Caco-2 (cell line): ENCODE data around the gene CDKAL1. TPM values are rescaled to one million over a fixed set of nuclear protein-coding genes. Genes with fewer than 3 reads are reported as not detected.

Source experiments
- BruUV-seq: library from RNA; stranded (reverse); fragments of 400-500 nt; replicated peaks from 2 replicates; lab custom pipeline; 2021; lab: Mats Ljungman, UMichigan
- CTCF ChIA-PET: fragments of 300-600 bp; sonication (Branson Sonifier 250); formaldehyde crosslinking; loops from one replicate; lab custom pipeline; 2022; ENCODE audit warnings: antibody characterized with exemption; lab: Charles Lee
- POLR2A ChIA-PET: fragments of 300-600 bp; sonication (Branson Sonifier 250); formaldehyde crosslinking; loops from one replicate; lab custom pipeline; 2022; ENCODE audit warnings: antibody characterized with exemption; lab: Charles Lee
- DNase-seq, 2 experiments: peaks; one replicate each; pipeline versions ENCODE4 v3.0.0 to v3.0.0-alpha.2; 2020 to 2022
- H3K27me3 ChIP-seq: replicated peaks from 2 replicates; pipeline ENCODE4 v1.6.0; 2011; ENCODE audit warnings: low read length; ENCODE audit not compliant: control insufficient read depth, insufficient read depth
- H3K36me3 ChIP-seq: 2 replicates; pipeline ENCODE4 v1.5.1; 2011; ENCODE audit warnings: low read length; ENCODE audit not compliant: control insufficient read depth, insufficient read depth
- H3K4me1 ChIP-seq: fragments of 250-450 bp; sonication (Bioruptor Pico); 2 replicates; pipeline ENCODE4 v1.5.1; 2020; ENCODE audit warnings: mild to moderate bottlenecking
- H3K4me3 ChIP-seq: 2 replicates; pipeline ENCODE4 v1.5.1; 2011; ENCODE audit warnings: low read depth, mild to moderate bottlenecking, control low read depth, low read length
- H3K9me3 ChIP-seq: fragments of 250-450 bp; sonication (Bioruptor Pico); 2 replicates; pipeline ENCODE4 v1.5.1; 2020; ENCODE audit warnings: mild to moderate bottlenecking, moderate library complexity
- H3K27ac Mint-ChIP-seq: one replicate; pipeline ENCODE4 v1.8.0; 2022; ENCODE audit warnings: mixed read lengths; ENCODE audit not compliant: unreplicated experiment
- H3K27me3 Mint-ChIP-seq: one replicate; pipeline ENCODE4 v1.8.0; 2022; ENCODE audit warnings: mixed read lengths; ENCODE audit not compliant: insufficient read depth, unreplicated experiment
- H3K36me3 Mint-ChIP-seq: one replicate; pipeline ENCODE4 v1.8.0; 2022; ENCODE audit warnings: mild to moderate bottlenecking, mixed read lengths; ENCODE audit not compliant: insufficient read depth, unreplicated experiment
- H3K4me1 Mint-ChIP-seq: one replicate; pipeline ENCODE4 v1.8.0; 2022; ENCODE audit warnings: low read depth, mixed read lengths; ENCODE audit not compliant: unreplicated experiment
- H3K4me3 Mint-ChIP-seq: one replicate; pipeline ENCODE4 v1.8.0; 2022; ENCODE audit warnings: mild to moderate bottlenecking, moderate library complexity, mixed read lengths; ENCODE audit not compliant: unreplicated experiment
- H3K9me3 Mint-ChIP-seq: one replicate; pipeline ENCODE4 v1.8.0; 2022; ENCODE audit warnings: mixed read lengths; ENCODE audit not compliant: unreplicated experiment
- CTCF ChIP-seq, 2 experiments: fragments of 200-600 bp in 1 of 2; IDR thresholded peaks; 1 replicate in 1 of 2; 2 replicates in 1 of 2; pipeline versions ENCODE4 v1.5.1 to v1.8.0; 2011 to 2022; ENCODE audit warnings: antibody characterized with exemption in 1 of 2, control low read depth in 1 of 2, inconsistent platforms in 1 of 2, low read depth in 1 of 2, low read length in 1 of 2, mild to moderate bottlenecking in 1 of 2, moderate library complexity in 1 of 2; ENCODE audit not compliant: insufficient read depth in 1 of 2, severe bottlenecking in 1 of 2, unreplicated experiment in 1 of 2
- intact Hi-C: fragments of 100-400 bp; cut with micrococcal nuclease; formaldehyde crosslinking; loops from one replicate; pipeline ENCODE4 v1.10.0; 2022; ENCODE audit not compliant: unreplicated experiment
- total RNA-seq: library from RNA; stranded (reverse); gene quantifications from 2 replicates; pipeline ENCODE4 v1.2.3, GENCODE V29; 2022

The CDKAL1 gene
- total RNA-seq, 1 experiment from 2014 or later = 18.7 TPM

- no TSS peak for BruUV-seq
- H3K27ac Mint-ChIP-seq = no peak overlapping the region
Measured at GRCh38 chr6:20775981-20776380, 241.7 kb downstream of the CDKAL1 start.

GRCh38 chr6:20777801-20778200 lies 243.5 kb downstream of the CDKAL1 start:
- no peaks in the 10 kb centered on the region for H3K9me3 ChIP-seq
- no peaks in the 10 kb centered on the region for H3K36me3 Mint-ChIP-seq
- H3K4me3 Mint-ChIP-seq = no peak overlapping the region
- H3K4me1 Mint-ChIP-seq = no peaks in the 10 kb centered on the region
- no peaks in the 10 kb centered on the region for H3K27me3 Mint-ChIP-seq
- no peaks in the 10 kb centered on the region for H3K36me3 ChIP-seq
- H3K27ac Mint-ChIP-seq = no peak overlapping the region
- no peak for TF ChIP-seq CTCF (IDR thresholded peaks at IDR 0.05; ENCODE audit: insufficient read depth in 1 of 2, low read depth in 1 of 2, low read length in 1 of 2, severe bottlenecking in 1 of 2, unreplicated experiment in 1 of 2)
- H3K27me3 ChIP-seq = no peaks in the 10 kb centered on the region
- no TSS peak for BruUV-seq
- no peaks in the 10 kb centered on the region for H3K4me1 ChIP-seq
- intact Hi-C loops = no loop called here
- no peak overlapping the region for H3K4me3 ChIP-seq
- DNase-seq = no peak
- ChIA-PET POLR2A (no interaction called here), CTCF (no interaction called here)
- H3K9me3 Mint-ChIP-seq = no peaks in the 10 kb centered on the region

More at GRCh38 chr6:20775981-20776380, 241.7 kb downstream of the CDKAL1 start:
- no peak overlapping the region for H3K4me3 ChIP-seq
- H3K9me3 ChIP-seq = no peaks in the 10 kb centered on the region
- H3K4me1 ChIP-seq = no peaks in the 10 kb centered on the region
- no peak for TF ChIP-seq CTCF (IDR thresholded peaks at IDR 0.05; ENCODE audit: insufficient read depth in 1 of 2, low read depth in 1 of 2, low read length in 1 of 2, severe bottlenecking in 1 of 2, unreplicated experiment in 1 of 2)
- Mint-ChIP-seq H3K4me3 (no peak overlapping the region), H3K36me3 (no peaks in the 10 kb centered on the region), H3K4me1 (no peaks in the 10 kb centered on the region), H3K9me3 (no peaks in the 10 kb centered on the region), H3K27me3 (no peaks in the 10 kb centered on the region)
- CTCF ChIA-PET = no interaction called here
- POLR2A ChIA-PET = no interaction called here
- intact Hi-C loops = no loop called here
- H3K36me3 ChIP-seq = no peaks in the 10 kb centered on the region
- no peaks in the 10 kb centered on the region for H3K27me3 ChIP-seq
- DNase-seq = no peak

GRCh38 chr6:20778459-20778858 lies 244.2 kb downstream of the CDKAL1 start:
- H3K4me3 Mint-ChIP-seq = no peak overlapping the region
- ChIA-PET CTCF (no interaction called here), POLR2A (no interaction called here)
- no peaks in the 10 kb centered on the region for H3K9me3 Mint-ChIP-seq
- Histone ChIP-seq H3K4me1 (no peaks in the 10 kb centered on the region), H3K27me3 (no peaks in the 10 kb centered on the region), H3K4me3 (no peak overlapping the region), H3K9me3 (no peaks in the 10 kb centered on the region), H3K36me3 (no peaks in the 10 kb centered on the region)
- no peaks in the 10 kb centered on the region for H3K36me3 Mint-ChIP-seq
- no peaks in the 10 kb centered on the region for H3K4me1 Mint-ChIP-seq
- no TSS peak for BruUV-seq
- no peaks in the 10 kb centered on the region for H3K27me3 Mint-ChIP-seq
- no peak for TF ChIP-seq CTCF (IDR thresholded peaks at IDR 0.05; ENCODE audit: insufficient read depth in 1 of 2, low read depth in 1 of 2, low read length in 1 of 2, severe bottlenecking in 1 of 2, unreplicated experiment in 1 of 2)
- DNase-seq = no peak
- H3K27ac Mint-ChIP-seq = no peak overlapping the region
- intact Hi-C loops = no loop called here
